ENCODE data around the gene ALDH3A1. TPM values are rescaled to one million over a fixed set of nuclear protein-coding genes. Genes with fewer than 3 reads are reported as not detected.

Gene ALDH3A1
- total RNA-seq, 1 experiment from 2014 or later: not detected

- Histone ChIP-seq H3K27me3 (replicated peaks; ENCODE audit: insufficient read depth, low read depth, low read length, poor library complexity) (no peaks in the 10 kb centered on the region), H3K4me3 (ENCODE audit: low read depth, low read length, poor library complexity, severe bottlenecking) (no peak overlapping the region), H3K36me3 (ENCODE audit: insufficient read depth, low read length, poor library complexity, severe bottlenecking) (no peaks in the 10 kb centered on the region), H3K27ac (ENCODE audit: low read depth, low read length, poor library complexity, severe bottlenecking) (no peak overlapping the region), H3K9me3 (ENCODE audit: low read depth, low read length, poor library complexity, severe bottlenecking) (no peaks in the 10 kb centered on the region), H3K4me1 (ENCODE audit: insufficient read depth, low read length, poor library complexity, severe bottlenecking) (no peaks in the 10 kb centered on the region)
- intact Hi-C loops (cut with micrococcal nuclease; ENCODE audit: unreplicated experiment): no loop called here
- no peak for TF ChIP-seq EZH2 (IDR thresholded peaks at IDR 0.05; ENCODE audit: borderline replicate concordance, low read depth, low read length, poor library complexity, severe bottlenecking)
- TF ChIP-seq, protein P1, sequence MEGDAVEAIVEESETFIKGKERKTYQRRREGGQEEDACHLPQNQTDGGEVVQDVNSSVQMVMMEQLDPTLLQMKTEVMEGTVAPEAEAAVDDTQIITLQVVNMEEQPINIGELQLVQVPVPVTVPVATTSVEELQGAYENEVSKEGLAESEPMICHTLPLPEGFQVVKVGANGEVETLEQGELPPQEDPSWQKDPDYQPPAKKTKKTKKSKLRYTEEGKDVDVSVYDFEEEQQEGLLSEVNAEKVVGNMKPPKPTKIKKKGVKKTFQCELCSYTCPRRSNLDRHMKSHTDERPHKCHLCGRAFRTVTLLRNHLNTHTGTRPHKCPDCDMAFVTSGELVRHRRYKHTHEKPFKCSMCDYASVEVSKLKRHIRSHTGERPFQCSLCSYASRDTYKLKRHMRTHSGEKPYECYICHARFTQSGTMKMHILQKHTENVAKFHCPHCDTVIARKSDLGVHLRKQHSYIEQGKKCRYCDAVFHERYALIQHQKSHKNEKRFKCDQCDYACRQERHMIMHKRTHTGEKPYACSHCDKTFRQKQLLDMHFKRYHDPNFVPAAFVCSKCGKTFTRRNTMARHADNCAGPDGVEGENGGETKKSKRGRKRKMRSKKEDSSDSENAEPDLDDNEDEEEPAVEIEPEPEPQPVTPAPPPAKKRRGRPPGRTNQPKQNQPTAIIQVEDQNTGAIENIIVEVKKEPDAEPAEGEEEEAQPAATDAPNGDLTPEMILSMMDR (conservative IDR thresholded peaks at IDR 0.05; ENCODE audit: low read depth, low read length): no peak
- BruUV-seq (replicated peaks): no TSS peak
- DNase-seq (ENCODE audit: low spot score): no peak
- ChIA-PET POLR2A (ENCODE audit: low non-redundant PET) (no interaction called here), CTCF (no interaction called here)
Observed at GRCh38 chr17:19719355-19720209, 28.5 kb downstream of the ALDH3A1 start.

DNA sequence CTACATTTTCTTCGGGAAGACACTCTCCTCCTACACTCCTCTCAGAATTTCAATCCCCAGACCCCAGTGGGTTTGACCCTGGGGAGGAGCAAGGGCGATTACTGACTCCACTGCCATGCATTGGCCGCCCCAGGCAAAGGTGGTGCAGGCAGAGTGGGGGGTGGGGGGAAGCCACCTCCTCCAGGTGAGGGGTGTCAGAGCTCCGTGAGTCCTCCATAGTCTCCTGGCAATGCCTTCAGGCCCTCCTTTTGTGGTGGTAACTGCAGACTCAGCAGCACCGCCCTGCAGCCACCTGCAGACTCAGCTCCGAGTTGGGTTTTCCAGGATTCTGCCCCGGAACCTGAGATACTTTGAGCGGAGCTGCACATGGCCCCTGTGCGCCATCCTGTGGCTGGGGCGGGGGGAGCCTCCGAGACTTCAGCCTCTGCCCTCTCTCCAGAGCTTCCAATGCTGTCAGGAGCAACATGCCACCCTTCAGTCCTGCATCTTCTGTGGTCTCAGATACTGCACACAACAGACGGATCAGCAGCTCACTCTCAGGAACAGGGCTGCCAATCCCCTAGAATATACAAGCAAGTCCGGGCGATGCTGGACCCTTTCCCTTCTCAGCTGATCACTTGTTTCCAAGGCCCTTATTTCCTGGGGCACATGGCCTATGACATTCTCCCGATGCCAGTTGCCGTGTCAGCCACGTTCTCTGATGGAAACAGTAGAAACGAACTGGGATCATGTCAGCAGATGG lies 29.3 kb downstream of the ALDH3A1 start:
- intact Hi-C loops (cut with micrococcal nuclease; ENCODE audit: unreplicated experiment): no loop called here
- H3K4me1 ChIP-seq (ENCODE audit: insufficient read depth, low read length, poor library complexity, severe bottlenecking): no peaks in the 10 kb centered on the region
- H3K36me3 ChIP-seq (ENCODE audit: insufficient read depth, low read length, poor library complexity, severe bottlenecking): no peaks in the 10 kb centered on the region
- no peak for TF ChIP-seq EZH2 (IDR thresholded peaks at IDR 0.05; ENCODE audit: borderline replicate concordance, low read depth, low read length, poor library complexity, severe bottlenecking)
- TF ChIP-seq, protein P1 (conservative IDR thresholded peaks at IDR 0.05; ENCODE audit: low read depth, low read length): peak; percentile 40
- no TSS peak for BruUV-seq (replicated peaks)
- no peaks in the 10 kb centered on the region for H3K27me3 ChIP-seq (replicated peaks; ENCODE audit: insufficient read depth, low read depth, low read length, poor library complexity)
- H3K27ac ChIP-seq (ENCODE audit: low read depth, low read length, poor library complexity, severe bottlenecking): no peak overlapping the region
- no peak overlapping the region for H3K4me3 ChIP-seq (ENCODE audit: low read depth, low read length, poor library complexity, severe bottlenecking)
- DNase-seq (ENCODE audit: low spot score): no peak
- ChIA-PET CTCF (interaction anchor here (0.5 kb wide), 1 partner anchor 203 kb away, joined by 9 read pairs; no protein-coding TSS in a partner anchor), POLR2A (ENCODE audit: low non-redundant PET) (no interaction called here)
- H3K9me3 ChIP-seq (ENCODE audit: low read depth, low read length, poor library complexity, severe bottlenecking): no peaks in the 10 kb centered on the region

- BruUV-seq (replicated peaks): no TSS peak
- H3K9me3 ChIP-seq (ENCODE audit: low read depth, low read length, poor library complexity, severe bottlenecking): no peaks in the 10 kb centered on the region
- H3K36me3 ChIP-seq (ENCODE audit: insufficient read depth, low read length, poor library complexity, severe bottlenecking): no peaks in the 10 kb centered on the region
- POLR2A ChIA-PET (ENCODE audit: low non-redundant PET): no interaction called here
- H3K27me3 ChIP-seq (replicated peaks; ENCODE audit: insufficient read depth, low read depth, low read length, poor library complexity): no peaks in the 10 kb centered on the region
- H3K4me3 ChIP-seq (ENCODE audit: low read depth, low read length, poor library complexity, severe bottlenecking): no peak overlapping the region
- intact Hi-C loops (cut with micrococcal nuclease; ENCODE audit: unreplicated experiment): no loop called here
- CTCF ChIA-PET: interaction anchor here (0.5 kb wide), 1 partner anchor 202 kb away, joined by 9 read pairs; no protein-coding TSS in a partner anchor
- no peak for DNase-seq (ENCODE audit: low spot score)
- TF ChIP-seq EZH2 (IDR thresholded peaks at IDR 0.05; ENCODE audit: borderline replicate concordance, low read depth, low read length, poor library complexity, severe bottlenecking): no peak
- TF ChIP-seq, protein P1 (conservative IDR thresholded peaks at IDR 0.05; ENCODE audit: low read depth, low read length): no peak
- no peaks in the 10 kb centered on the region for H3K4me1 ChIP-seq (ENCODE audit: insufficient read depth, low read length, poor library complexity, severe bottlenecking)
- no peak overlapping the region for H3K27ac ChIP-seq (ENCODE audit: low read depth, low read length, poor library complexity, severe bottlenecking)
Observed at GRCh38 chr17:19718041-19718612, 30.0 kb downstream of the ALDH3A1 start.

Measured in A673 (cell line).